Ovary (tissue), 9 donors: Measurements from ENCODE around the gene PANK3. TPM values are rescaled to one million over a fixed set of nuclear protein-coding genes. Genes with fewer than 3 reads are reported as not detected.

ENCODE experiments used
- DNase-seq, 5 donors: peaks; one replicate each; pipeline ENCODE4 v3.0.0-alpha.2; 2019 to 2020
- H3K27ac ChIP-seq, 2 donors: fragments of 200-600 bp; one replicate each; pipeline versions ENCODE4 v1.5.1 to v1.8.0; 2019 to 2022
- H3K27me3 ChIP-seq: fragments of 200-600 bp; one replicate; pipeline ENCODE4 v1.8.0; 2022
- H3K36me3 ChIP-seq: fragments of 200-600 bp; sonication (generic); one replicate; pipeline ENCODE4 v1.5.1; 2019
- H3K4me1 ChIP-seq: one replicate; pipeline ENCODE4 v1.8.1; 2013; ENCODE audit warnings: mild to moderate bottlenecking, moderate library complexity; ENCODE audit not compliant: insufficient read depth
- H3K4me3 ChIP-seq: fragments of 200-600 bp; sonication (generic); one replicate; pipeline ENCODE4 v1.5.1; 2017
- H3K9me3 ChIP-seq, 2 donors: fragments of 200-600 bp in 1 of 2; sonication (generic) in 1 of 2; one replicate each; pipeline versions ENCODE4 v1.5.1 to v1.8.1; 2013 to 2019; ENCODE audit warnings: mild to moderate bottlenecking in 1 of 2, moderate library complexity in 1 of 2
- CTCF ChIP-seq, 3 donors: fragments of 450-650 bp in 2 of 3; fragments of 200-600 bp in 1 of 3; IDR thresholded peaks; one replicate each; pipeline versions ENCODE4 v1.5.1 to v1.8.0; 2016 to 2022; ENCODE audit warnings: antibody characterized with exemption in 3 of 3, mild to moderate bottlenecking in 1 of 3
- EP300 ChIP-seq: sonication (generic); formaldehyde crosslinking; IDR thresholded peaks from one replicate; pipeline ENCODE4 v1.6.1; 2017; ENCODE audit warnings: antibody characterized with exemption
- POLR2A ChIP-seq: fragments of 450-650 bp; IDR thresholded peaks from one replicate; pipeline ENCODE4 v1.6.1; 2017; ENCODE audit warnings: antibody characterized with exemption, mild to moderate bottlenecking, moderate library complexity
- WGBS, 3 donors: extraction: QIAGEN DNeasy Blood & Tissue Kit in 1 of 3; methylation state at CpG; one replicate each; pipeline versions ENCODE4 v1.1.5 to v1.1.7; 2013 to 2017; 5-methylcytosine and 5-hydroxymethylcytosine counted together
- intact Hi-C, 4 donors: fragments of 100-400 bp; cut with DNase I; formaldehyde crosslinking; loops; one replicate each; pipeline versions ENCODE4 v1.11.0 to v1.15.1; 2022 to 2023
- polyA plus RNA-seq, 2 donors: library from polyadenylated mRNA; stranded (reverse); fragments of 200-250 nt in 1 of 2; fragments of 350-450 nt in 1 of 2; fragmentation: Illumina TruSeq in 1 of 2; extraction: RNeasy Lipid Tissue Mini Kit (QIAGEN cat#74804) in 1 of 2; gene quantifications; one replicate each; pipeline ENCODE4 v1.2.3, GENCODE V29; 2013 to 2014
- total RNA-seq, 7 donors: library from RNA; depleted of rRNA in 2 of 7; stranded (reverse); fragments of >200 nt in 2 of 7; fragmentation: NEBNext Ultra II Directional in 3 of 7; extraction: Animal tissue kit (Norgen Biotek cat#: 25700) in 3 of 7; gene quantifications; one replicate each; pipeline versions ENCODE4 v1.1.0 to v1.2.4, GENCODE V29; 2016 to 2023
- donor health status: DM: no; HTN: no; CAD: no; lungs with moderate emphysema.
- donor health status: DM: no; HTN: no; CAD: no.
- donor health status: Bipolar disorder and iron deficiency.
- donor health status: DM: yes; HTN: yes; CAD: no.
- donor health status: DM: no; HTN: no; CAD: no.
- donor health status: DM: yes; HTN: yes; CAD: no.

The PANK3 gene
- total and polyA plus RNA-seq, 9 donors, result 8.3 to 59.1 (median 35.7) TPM

- H3K9me3 ChIP-seq, result no peaks in the 10 kb centered on the region
- intact Hi-C loops, result no loop called here
- WGBS, 3 donors, result 87 to 92% (median 90%) methylated on average over 2 of the region's 2 CpGs
Observed at GRCh38 chr5:168606562-168606961, 27.4 kb upstream of the PANK3 start.

GRCh38 chr5:168604436-168604835 is 25.3 kb upstream of the PANK3 start:
- Histone ChIP-seq H3K36me3 (no peaks in the 10 kb centered on the region), H3K4me3 (no peak overlapping the region), H3K9me3 (no peaks in the 10 kb centered on the region), H3K27ac (no peak overlapping the region), H3K4me1 (no peaks in the 10 kb centered on the region), H3K27me3 (no peaks in the 10 kb centered on the region)
- no peak for TF ChIP-seq EP300
- TF ChIP-seq POLR2A, result no peak
- no peak for TF ChIP-seq CTCF (IDR thresholded peaks at IDR 0.05)
- DNase-seq, result no peak
- intact Hi-C loops, result no loop called here

More at GRCh38 chr5:168606562-168606961, 27.4 kb upstream of the PANK3 start:
- Histone ChIP-seq H3K27ac (no peak overlapping the region), H3K4me3 (no peak overlapping the region), H3K4me1 (no peaks in the 10 kb centered on the region), H3K27me3 (no peaks in the 10 kb centered on the region), H3K36me3 (no peaks in the 10 kb centered on the region)
- TF ChIP-seq POLR2A (no peak), EP300 (no peak), CTCF (IDR thresholded peaks at IDR 0.05) (no peak)
- no peak for DNase-seq

GRCh38 chr5:168603746-168604145 is 24.6 kb upstream of the PANK3 start:
- no peak for DNase-seq
- Histone ChIP-seq H3K9me3 (no peaks in the 10 kb centered on the region), H3K27ac (no peak overlapping the region), H3K27me3 (no peaks in the 10 kb centered on the region), H3K4me1 (no peaks in the 10 kb centered on the region), H3K36me3 (no peaks in the 10 kb centered on the region), H3K4me3 (no peak overlapping the region)
- no peak for TF ChIP-seq POLR2A
- TF ChIP-seq EP300, result no peak
- TF ChIP-seq CTCF (IDR thresholded peaks at IDR 0.05), result no peak
- intact Hi-C loops, result no loop called here

- Histone ChIP-seq H3K4me1 (no peaks in the 10 kb centered on the region), H3K9me3 (no peaks in the 10 kb centered on the region), H3K27ac (no peak overlapping the region), H3K4me3 (no peak overlapping the region), H3K27me3 (no peaks in the 10 kb centered on the region), H3K36me3 (no peaks in the 10 kb centered on the region)
- intact Hi-C loops, result no loop called here
- TF ChIP-seq POLR2A (no peak), CTCF (IDR thresholded peaks at IDR 0.05) (no peak)
- no peak for DNase-seq
Observed at GRCh38 chr5:168602517-168602916, 23.3 kb upstream of the PANK3 start.

- Histone ChIP-seq H3K4me1 (no peaks in the 10 kb centered on the region), H3K27me3 (no peaks in the 10 kb centered on the region), H3K4me3 (no peak overlapping the region), H3K36me3 (no peaks in the 10 kb centered on the region), H3K27ac (no peak overlapping the region), H3K9me3 (no peaks in the 10 kb centered on the region)
- TF ChIP-seq CTCF (IDR thresholded peaks at IDR 0.05) (no peak), POLR2A (no peak), EP300 (no peak)
- intact Hi-C loops, result no loop called here
- no peak for DNase-seq
- 38 to 44% (median 40%) methylated on average over 2 of the region's 2 CpGs for WGBS, 3 donors
Observed at GRCh38 chr5:168601972-168602371, 22.8 kb upstream of the PANK3 start.
